ENCODE results near the gene GBE1. TPM values are rescaled to one million over a fixed set of nuclear protein-coding genes. Genes with fewer than 3 reads are reported as not detected.
"Not testable (repeated sequence)": the region's sequence is repeated elsewhere in the genome, so short reads cannot be mapped to it uniquely, and the experiment has no call there.

Gene GBE1
- total RNA-seq, 2 experiments from 2014 or later, result 3.7 to 4.4 TPM

DNA sequence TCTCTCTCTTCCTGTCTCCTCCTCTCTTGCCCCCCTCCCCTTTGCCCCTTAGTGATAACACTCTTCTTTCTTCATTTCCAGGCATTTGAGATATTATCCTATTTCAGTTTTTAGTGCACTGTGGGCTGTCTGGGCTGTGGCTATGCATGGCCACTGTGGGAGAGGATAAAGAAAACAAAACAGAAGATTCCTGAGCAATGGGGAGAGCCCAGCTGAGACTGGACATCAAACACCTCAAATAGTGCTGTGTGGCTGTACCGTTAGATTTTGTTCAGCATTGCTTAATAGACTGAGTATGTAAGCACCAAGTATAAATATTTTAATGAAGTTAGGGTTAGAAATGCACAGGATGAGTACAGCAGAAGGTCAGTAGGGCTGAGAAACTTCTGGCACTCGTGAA lies 7.9 kb upstream of the GBE1 start:
- peaks cover 0 to 5% of the 10 kb centered on the region in 2 experiments for H3K9me3 ChIP-seq (ENCODE audit: control insufficient read depth in 1 of 2, insufficient read depth in 1 of 2, low read length in 2 of 2)
- H3K4me3 ChIP-seq (ENCODE audit: low read length), result no peak overlapping the region
- ATAC-seq (ENCODE audit: poor library complexity), result no peak
- TF ChIP-seq, protein P1, sequence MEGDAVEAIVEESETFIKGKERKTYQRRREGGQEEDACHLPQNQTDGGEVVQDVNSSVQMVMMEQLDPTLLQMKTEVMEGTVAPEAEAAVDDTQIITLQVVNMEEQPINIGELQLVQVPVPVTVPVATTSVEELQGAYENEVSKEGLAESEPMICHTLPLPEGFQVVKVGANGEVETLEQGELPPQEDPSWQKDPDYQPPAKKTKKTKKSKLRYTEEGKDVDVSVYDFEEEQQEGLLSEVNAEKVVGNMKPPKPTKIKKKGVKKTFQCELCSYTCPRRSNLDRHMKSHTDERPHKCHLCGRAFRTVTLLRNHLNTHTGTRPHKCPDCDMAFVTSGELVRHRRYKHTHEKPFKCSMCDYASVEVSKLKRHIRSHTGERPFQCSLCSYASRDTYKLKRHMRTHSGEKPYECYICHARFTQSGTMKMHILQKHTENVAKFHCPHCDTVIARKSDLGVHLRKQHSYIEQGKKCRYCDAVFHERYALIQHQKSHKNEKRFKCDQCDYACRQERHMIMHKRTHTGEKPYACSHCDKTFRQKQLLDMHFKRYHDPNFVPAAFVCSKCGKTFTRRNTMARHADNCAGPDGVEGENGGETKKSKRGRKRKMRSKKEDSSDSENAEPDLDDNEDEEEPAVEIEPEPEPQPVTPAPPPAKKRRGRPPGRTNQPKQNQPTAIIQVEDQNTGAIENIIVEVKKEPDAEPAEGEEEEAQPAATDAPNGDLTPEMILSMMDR (IDR thresholded peaks at IDR 0.05), result no peak
- Mint-ChIP-seq H3K4me3 (no peak overlapping the region), H3K4me1 (ENCODE audit: low read depth) (no peaks in the 10 kb centered on the region), H3K9me3 (no peaks in the 10 kb centered on the region), H3K27me3 (peaks cover 10% of the 10 kb centered on the region), H3K27ac (no peak overlapping the region), H3K36me3 (ENCODE audit: low read depth) (no peaks in the 10 kb centered on the region)
- DNase-seq, result no peak
- CTCF ChIA-PET, result no interaction called here
- no peaks in the 10 kb centered on the region for H3K4me1 ChIP-seq (ENCODE audit: insufficient read depth, low read length)
- no peaks in the 10 kb centered on the region for H3K36me3 ChIP-seq (ENCODE audit: insufficient read depth, low read length)
- intact Hi-C loops (cut with DNase I, micrococcal nuclease), result no loop called here
- POLR2A ChIA-PET, result no interaction called here
- no peak overlapping the region for H3K27ac ChIP-seq (ENCODE audit: low read depth in 1 of 2, low read length in 2 of 2)
- peaks cover 0 to 2% of the 10 kb centered on the region in 2 experiments for H3K27me3 ChIP-seq (ENCODE audit: control insufficient read depth in 1 of 2, insufficient read depth in 2 of 2, low read length in 2 of 2)

DNA sequence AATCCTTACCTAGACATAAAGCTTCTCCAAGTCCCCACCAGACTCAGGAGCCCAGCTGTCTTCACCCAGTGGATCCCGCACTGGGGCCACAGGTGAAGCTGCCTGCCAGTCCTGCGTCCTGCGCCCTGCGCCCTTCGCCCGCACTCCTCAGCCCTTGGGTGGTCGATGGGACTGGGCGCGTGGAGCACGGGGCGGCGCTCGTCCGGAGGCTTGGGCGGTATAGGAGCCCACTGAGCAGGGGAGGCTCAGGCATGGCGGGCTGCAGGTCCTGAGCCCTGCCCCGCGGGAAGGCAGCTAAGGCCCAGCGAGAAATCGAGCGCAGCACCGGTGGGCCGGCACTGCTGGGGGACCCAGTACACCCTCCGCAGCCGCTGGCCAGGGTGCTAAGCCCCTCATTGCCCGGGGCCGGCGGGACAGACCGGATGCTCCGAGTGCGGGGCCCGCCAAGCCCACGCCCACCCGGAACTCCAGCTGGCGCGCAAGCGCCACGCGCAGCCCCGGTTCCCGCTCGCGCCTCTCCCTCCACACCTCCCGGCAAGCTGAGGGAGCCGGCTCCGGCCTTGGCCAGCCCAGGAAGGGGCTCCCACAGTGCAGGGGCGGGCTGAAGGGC lies 5.9 kb upstream of the GBE1 start:
- H3K27ac Mint-ChIP-seq; H3K4me1 ChIP-seq (ENCODE audit: insufficient read depth, low read length); H3K4me3 ChIP-seq (ENCODE audit: low read length); H3K36me3 Mint-ChIP-seq (ENCODE audit: low read depth); CTCF ChIA-PET; H3K4me3 Mint-ChIP-seq; H3K27me3 ChIP-seq (ENCODE audit: control insufficient read depth in 1 of 2, insufficient read depth in 2 of 2, low read length in 2 of 2); H3K9me3 ChIP-seq (ENCODE audit: control insufficient read depth in 1 of 2, insufficient read depth in 1 of 2, low read length in 2 of 2); H3K9me3 Mint-ChIP-seq; intact Hi-C loops (cut with DNase I, micrococcal nuclease); H3K36me3 ChIP-seq (ENCODE audit: insufficient read depth, low read length); POLR2A ChIA-PET; DNase-seq; H3K27ac ChIP-seq (ENCODE audit: low read depth in 1 of 2, low read length in 2 of 2); ATAC-seq (ENCODE audit: poor library complexity); H3K4me1 Mint-ChIP-seq (ENCODE audit: low read depth): not testable (repeated sequence)
- peaks cover 10% of the 10 kb centered on the region for H3K27me3 Mint-ChIP-seq

DNA sequence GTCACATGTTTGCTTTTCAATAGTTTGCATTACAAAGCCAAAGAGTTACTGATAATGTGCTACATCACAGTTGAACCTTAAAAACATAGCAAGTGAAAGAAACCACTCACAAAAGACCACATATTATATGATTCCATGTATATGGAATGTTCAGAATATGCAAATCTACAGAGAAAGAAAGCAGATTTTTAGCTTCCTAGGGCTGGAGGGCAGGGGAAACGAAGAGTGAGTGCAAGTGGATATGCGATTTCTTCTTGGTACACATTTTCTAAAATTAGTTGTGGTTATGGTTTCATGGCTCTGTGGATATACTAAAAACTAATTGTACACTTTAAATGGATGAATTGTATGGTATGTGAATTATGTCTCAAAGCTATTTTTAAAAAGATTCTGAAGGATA lies 4.0 kb upstream of the GBE1 start:
- peaks cover 7% of the 10 kb centered on the region for H3K4me1 ChIP-seq (ENCODE audit: insufficient read depth, low read length)
- no peak for DNase-seq
- H3K27me3 ChIP-seq (ENCODE audit: control insufficient read depth in 1 of 2, insufficient read depth in 2 of 2, low read length in 2 of 2), result peaks cover 0 to 2% of the 10 kb centered on the region in 2 experiments
- TF ChIP-seq, protein P1 (IDR thresholded peaks at IDR 0.05), result no peak
- CTCF ChIA-PET, result no interaction called here
- H3K36me3 ChIP-seq (ENCODE audit: insufficient read depth, low read length), result no peaks in the 10 kb centered on the region
- Mint-ChIP-seq H3K36me3 (ENCODE audit: low read depth) (peaks cover 10% of the 10 kb centered on the region), H3K27me3 (peaks cover 10% of the 10 kb centered on the region), H3K9me3 (no peaks in the 10 kb centered on the region), H3K4me3 (no peak overlapping the region), H3K27ac (no peak overlapping the region), H3K4me1 (ENCODE audit: low read depth) (peaks cover 16% of the 10 kb centered on the region)
- H3K4me3 ChIP-seq (ENCODE audit: low read length), result no peak overlapping the region
- intact Hi-C loops (cut with DNase I, micrococcal nuclease), result no loop called here
- ATAC-seq (ENCODE audit: poor library complexity), result no peak
- no peak overlapping the region for H3K27ac ChIP-seq (ENCODE audit: low read depth in 1 of 2, low read length in 2 of 2)
- H3K9me3 ChIP-seq (ENCODE audit: control insufficient read depth in 1 of 2, insufficient read depth in 1 of 2, low read length in 2 of 2), result peaks cover 0 to 5% of the 10 kb centered on the region in 2 experiments
- POLR2A ChIA-PET, result no interaction called here

DNA sequence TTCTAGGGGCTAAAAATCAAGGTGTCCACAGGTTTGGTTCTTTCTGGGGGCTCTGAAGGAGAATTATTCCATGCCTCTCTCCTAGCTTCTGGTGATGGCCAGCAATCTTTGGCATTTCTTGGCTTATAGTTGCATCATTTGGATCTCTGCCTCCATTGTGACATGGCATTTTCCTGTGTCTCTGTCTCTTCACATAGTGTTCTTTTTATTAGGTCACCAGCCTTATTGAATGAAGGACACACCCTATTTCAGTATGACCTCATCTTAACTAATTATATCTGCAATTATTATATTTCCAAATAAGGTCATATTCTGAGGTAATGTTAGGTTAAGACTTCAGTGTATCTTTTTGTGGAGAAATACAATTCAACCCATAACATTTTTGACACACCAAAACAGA lies 3.2 kb upstream of the GBE1 start:
- Histone ChIP-seq H3K4me3 (ENCODE audit: low read length) (no peak overlapping the region), H3K9me3 (ENCODE audit: control insufficient read depth in 1 of 2, insufficient read depth in 1 of 2, low read length in 2 of 2) (peaks cover 0 to 5% of the 10 kb centered on the region in 2 experiments), H3K27ac (ENCODE audit: low read depth in 1 of 2, low read length in 2 of 2) (no peak overlapping the region), H3K27me3 (ENCODE audit: control insufficient read depth in 1 of 2, insufficient read depth in 2 of 2, low read length in 2 of 2) (peaks cover 0 to 2% of the 10 kb centered on the region in 2 experiments), H3K36me3 (ENCODE audit: insufficient read depth, low read length) (no peaks in the 10 kb centered on the region), H3K4me1 (ENCODE audit: insufficient read depth, low read length) (peaks cover 7% of the 10 kb centered on the region)
- TF ChIP-seq, protein P1 (IDR thresholded peaks at IDR 0.05), result no peak
- Mint-ChIP-seq H3K27me3 (peaks cover 10% of the 10 kb centered on the region), H3K4me3 (no peak overlapping the region), H3K4me1 (ENCODE audit: low read depth) (peaks cover 24% of the 10 kb centered on the region), H3K27ac (no peak overlapping the region), H3K36me3 (ENCODE audit: low read depth) (peaks cover 15% of the 10 kb centered on the region), H3K9me3 (no peaks in the 10 kb centered on the region)
- no peak for ATAC-seq (ENCODE audit: poor library complexity)
- intact Hi-C loops (cut with DNase I, micrococcal nuclease), result no loop called here
- POLR2A ChIA-PET, result no interaction called here
- CTCF ChIA-PET, result no interaction called here
- DNase-seq, result no peak
